NOMO-1 (cell line): ENCODE data around the gene EEIG2.
A peak's percentile ranks its signal among the peaks of the same experiment; 100 is the strongest.
"Not testable (repeated sequence)": the region's sequence is repeated elsewhere in the genome, so short reads cannot be mapped to it uniquely, and the experiment has no call there.

Experiments used
- DNase-seq, 2 experiments: peaks; one replicate each; lab custom pipeline; 2025; ENCODE audit not compliant: unreplicated experiment in 2 of 2; lab: John Stamatoyannopoulos, UW

EEIG2 gene

DNA sequence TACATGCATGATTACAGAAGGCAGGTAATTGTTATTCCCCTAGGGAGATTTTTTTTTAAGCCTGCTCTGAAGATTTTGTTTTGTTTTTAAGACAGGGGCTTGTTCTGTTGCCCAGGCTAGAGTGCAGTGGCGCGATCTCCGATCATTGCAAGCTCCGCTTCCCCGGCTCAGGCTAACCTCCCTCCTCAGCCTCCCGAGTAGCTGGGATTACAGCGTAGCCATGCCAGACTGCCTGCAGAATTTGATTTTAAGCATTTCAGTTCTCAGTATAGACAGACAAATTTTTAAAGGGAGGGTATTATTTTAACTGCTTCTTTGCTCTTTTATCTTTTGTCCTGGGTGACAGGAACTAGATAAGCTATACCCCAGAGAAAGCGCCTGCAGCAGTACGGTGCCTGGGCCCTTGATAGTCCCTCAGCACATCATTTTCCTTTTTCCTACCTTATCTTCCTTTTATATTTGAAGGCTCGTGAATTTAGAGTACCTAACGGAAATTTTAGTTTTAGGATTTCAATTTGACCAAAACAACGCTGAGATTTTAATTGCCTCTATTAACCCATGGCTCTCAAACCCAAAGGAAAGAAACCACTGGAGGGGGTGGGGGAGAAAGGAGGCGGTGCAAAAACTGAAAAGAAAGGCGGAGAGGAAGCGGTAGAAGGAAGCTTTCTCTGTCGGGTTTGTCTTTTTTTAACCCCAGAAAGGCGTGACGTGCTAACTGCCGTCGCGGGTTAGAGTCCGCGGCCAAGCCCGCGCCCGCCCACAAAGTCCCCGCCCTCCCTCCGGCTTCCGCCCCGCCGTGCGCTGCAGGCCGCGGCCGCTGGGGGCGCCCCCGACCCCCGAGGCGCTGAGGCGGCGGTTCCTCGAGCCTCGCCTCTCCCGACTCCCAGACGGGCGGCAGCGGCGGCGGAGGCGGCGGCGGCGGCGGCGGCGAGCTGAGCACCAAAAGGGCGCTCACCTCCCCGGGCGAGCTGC, at the start of gene EEIG2:
EEIG2 (plus strand) TSS at position 886 of the 972 bp plus-strand sequence. CDS start 329 bp downstream, outside the sequence.
- DNase-seq = peak; percentile 93

DNA sequence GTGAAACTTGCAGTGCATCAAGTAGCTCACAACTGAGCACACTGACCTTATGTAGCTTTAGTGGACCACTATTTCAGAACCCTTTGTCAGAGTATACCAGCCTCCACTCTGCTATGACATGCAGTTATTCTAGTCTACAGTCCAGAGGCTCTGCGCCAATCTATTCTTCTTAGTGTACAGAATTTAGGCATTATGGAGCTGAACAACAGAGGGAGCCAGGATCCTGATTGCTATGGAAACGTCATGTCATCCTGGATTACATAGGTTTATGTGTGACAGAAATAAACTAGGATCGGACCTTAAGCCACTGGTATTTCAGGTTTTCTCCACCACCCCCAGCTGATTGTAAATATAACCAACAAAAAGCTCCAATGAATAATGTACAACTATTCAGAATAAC, 48.1 kb upstream of the EEIG2 start:
- no peak for DNase-seq

DNA sequence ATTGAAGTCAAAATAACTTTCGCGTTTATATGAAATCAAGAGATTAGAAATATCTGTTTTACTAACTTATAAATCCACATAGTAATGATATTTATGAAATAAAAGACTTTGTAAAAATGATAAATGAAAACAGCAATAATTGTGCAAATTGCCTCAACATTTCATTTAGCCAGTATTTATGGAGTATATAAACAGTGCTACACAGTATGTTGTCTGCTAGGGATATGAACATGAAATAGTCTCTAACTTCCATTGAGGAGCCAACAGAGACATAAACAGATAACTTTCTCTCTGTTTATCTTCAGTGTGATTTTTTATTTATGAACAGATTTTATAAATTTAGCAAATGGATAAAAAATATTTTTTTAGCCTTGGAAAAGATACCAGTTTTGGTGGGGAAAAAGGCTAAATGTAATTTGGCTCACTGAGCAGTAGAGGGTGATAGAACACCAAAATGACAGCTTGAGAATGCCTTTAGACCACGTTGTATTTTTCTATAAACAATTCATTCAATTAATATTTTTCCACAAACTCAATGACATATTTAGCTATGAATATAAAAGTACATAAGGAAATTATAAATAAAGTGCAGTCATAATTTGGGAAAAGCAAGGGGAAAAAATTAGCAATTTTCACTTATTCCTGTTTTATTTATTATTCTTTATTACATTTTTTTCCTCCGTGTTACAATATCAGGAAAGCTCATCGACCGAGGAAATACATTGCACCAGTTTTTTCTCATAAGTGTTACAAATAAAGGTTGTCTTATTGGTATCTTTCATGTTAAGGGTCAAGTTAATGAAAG, 47.5 kb upstream of the EEIG2 start:
- peak; percentile 30 to 33 for DNase-seq

DNA sequence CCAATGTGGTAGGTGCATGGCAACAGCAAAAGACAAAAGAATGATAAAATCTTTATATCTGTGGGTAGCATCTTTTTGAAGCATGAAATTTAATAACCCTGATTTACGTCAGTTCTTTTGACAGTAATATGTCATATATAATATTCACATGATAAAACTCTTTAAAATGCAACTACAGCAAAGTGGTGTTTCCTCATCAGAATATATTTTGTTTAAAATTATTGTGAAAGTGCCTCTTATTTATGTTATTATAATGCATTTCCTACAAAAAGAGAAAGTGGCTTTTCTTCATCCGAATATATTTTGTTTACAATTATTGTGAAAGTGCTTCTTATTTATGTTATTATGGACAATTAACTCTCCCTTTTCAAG, 46.9 kb upstream of the EEIG2 start:
- DNase-seq = no peak

DNA sequence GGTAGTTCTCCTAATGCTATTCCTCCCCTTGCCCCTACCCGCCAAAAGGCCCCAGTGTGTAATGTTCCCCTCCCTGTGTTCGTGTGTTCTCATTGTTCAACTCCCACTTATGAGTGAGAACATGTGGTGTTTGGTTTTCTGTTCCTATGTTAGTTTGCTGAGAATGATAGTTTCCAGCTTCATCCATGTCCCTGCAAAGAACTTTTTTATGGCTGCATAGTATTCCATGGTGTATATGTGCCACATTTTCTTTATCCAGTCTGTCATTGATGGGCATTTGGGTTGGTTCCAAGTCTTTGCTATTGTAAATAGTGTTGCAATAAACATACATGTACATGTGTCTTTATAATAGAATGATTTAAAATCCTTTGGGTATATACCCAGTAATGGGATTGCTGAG, 46.0 kb upstream of the EEIG2 start:
- DNase-seq = not testable (repeated sequence)

DNA sequence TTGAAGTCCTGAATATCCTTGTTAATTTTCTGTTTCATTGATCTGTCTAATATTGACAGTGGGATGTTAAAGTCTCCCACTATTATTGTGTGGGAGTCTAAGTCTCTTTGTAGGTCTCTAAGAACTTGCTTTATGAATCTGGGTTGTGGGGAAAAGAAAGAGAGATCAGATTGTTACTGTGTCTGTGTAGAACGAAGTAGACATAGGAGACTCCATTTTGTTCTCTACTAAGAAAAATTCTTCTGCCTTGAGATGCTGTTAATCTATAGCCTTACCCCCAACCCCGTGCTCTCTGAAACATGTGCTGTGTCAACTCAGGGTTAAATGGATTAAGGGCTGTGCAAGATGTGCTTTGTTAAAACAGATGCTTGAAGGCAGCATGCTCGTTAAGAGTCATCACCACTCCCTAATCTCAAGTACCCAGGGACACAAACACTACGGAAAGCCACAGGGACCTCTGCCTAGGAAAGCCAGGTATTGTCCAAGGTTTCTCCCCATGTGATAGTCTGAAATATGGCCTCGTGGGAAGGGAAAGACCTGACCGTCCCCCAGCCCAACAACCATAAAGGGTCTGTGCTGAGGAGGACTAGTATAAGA, 42.5 kb upstream of the EEIG2 start:
- not testable (repeated sequence) for DNase-seq

DNA sequence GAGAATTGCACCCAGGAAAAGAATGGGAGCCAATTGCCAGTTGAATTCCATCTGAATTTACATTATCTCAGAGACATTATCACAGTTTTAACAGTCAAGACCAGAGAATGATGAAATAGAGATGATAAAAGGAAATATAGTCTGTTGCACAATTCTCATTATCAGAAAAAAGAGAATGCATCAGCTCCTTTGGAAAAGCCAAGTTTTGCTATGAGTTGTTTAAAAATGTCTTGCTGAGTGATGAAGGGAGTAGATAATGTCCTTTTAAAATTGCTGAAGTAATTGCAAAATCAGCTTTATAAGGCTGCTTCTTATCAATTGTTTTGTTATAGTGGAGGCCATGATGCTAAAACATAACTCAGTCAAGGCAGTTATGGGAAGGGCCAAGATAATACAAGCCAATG, 37.9 kb upstream of the EEIG2 start:
- peak in 1 of 2 experiments; percentile 57 for DNase-seq

DNA sequence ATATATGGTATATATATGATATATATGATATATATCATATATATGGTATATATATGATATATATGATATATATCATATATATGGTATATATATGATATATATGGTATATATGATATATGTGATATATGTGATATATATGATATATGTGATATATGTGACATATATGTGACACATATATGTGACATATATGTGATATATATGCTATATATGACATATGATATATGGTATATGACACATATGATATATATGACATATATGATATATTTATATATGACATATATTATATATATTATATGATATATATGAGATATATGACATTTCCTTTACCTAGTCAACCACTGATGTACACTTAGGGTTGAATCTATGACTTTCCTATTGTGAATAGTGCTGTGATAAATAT, 36.1 kb upstream of the EEIG2 start:
- DNase-seq = no peak

DNA sequence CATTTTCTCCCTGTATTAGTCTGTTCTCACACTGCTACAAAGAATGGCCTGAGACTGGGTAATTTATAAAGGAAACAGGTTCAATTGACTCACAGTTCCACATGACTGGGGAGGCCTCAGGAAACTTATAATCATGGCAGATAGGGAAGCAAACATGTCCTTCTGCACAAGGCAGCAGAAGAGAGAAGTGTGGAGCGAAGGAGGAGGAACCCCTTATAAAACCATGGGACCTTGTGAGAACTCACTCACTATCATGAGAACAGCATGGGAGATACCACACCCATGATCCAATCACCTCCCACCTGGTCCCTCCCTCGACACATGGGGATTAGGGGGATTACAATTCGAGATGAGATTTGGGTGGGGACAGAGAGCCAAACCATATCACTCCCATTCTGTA, 35.2 kb upstream of the EEIG2 start:
- DNase-seq = no peak

DNA sequence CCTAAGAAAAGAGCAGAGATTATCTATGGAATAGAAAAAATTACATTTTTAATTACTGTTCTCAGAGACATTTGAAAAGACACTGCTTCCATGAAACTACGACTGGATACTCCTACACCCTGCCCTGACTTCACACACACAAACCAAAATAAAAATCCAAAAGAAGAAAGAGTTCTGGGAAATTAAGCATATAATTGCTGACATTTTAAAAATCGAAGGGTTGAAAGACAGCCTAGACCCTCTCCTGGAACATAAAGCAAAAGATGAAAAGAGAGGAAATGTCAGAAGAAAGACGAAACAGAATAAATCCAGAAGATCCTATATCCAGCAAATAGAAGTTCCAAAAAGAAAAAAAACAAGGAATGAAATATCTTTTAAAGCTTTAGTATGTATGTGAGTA, 32.8 kb upstream of the EEIG2 start:
- no peak for DNase-seq

DNA sequence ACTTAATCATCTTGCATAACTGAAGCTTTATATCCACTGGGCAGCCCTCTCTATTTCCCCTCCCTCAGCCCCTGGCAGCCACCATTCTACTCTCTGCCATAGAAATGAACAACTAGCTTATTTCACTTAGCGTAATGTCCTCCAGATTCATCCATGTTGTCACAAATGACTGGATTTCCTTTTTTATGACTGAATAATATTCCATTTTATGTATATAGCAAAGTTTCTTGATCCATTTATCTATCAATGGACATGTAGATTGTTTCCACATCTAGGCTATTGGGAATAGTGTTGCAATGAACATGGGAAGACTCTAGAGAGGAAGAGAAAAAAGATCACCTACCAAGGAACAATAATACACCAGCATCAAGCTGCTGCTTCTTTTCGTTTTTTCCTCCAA, 32.1 kb upstream of the EEIG2 start:
- DNase-seq = no peak

DNA sequence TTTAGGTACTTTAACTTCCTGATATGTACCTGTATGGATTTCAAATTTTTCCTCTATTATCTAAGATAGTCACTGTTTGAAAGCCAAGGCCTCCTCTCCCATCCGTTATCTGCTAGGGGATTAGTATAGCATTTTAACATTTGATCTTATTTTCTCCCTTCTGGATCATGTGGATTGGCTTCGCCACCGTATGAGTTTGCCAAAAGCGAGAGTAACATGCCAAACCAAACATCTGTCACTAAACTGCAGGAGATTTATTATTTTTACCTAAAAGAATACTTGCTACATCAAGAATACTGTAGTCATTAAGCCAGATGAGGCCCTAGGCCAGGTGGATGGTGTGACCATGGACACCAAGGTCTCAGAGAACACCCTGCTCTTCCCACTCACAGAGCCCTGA, 28.5 kb upstream of the EEIG2 start:
- no peak for DNase-seq

DNA sequence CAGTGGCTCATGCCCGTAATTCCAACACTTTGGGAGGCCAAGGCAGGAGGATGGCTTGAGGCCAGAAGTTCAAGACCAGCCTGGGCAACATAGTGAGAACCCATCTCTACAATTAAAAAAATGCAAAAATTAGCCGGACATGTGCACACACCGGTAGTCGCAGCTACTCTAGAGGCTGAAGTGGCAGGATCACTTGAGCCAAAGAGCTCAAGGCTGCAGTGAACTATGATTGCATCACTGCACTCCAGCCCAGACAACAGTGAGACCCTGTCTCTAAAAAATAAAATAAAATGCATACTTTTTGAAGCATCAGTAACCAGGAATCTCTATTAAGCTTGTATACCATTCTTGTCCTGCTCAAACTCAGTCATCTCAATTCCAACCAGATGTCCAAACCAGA, 27.2 kb upstream of the EEIG2 start:
- DNase-seq = no peak

DNA sequence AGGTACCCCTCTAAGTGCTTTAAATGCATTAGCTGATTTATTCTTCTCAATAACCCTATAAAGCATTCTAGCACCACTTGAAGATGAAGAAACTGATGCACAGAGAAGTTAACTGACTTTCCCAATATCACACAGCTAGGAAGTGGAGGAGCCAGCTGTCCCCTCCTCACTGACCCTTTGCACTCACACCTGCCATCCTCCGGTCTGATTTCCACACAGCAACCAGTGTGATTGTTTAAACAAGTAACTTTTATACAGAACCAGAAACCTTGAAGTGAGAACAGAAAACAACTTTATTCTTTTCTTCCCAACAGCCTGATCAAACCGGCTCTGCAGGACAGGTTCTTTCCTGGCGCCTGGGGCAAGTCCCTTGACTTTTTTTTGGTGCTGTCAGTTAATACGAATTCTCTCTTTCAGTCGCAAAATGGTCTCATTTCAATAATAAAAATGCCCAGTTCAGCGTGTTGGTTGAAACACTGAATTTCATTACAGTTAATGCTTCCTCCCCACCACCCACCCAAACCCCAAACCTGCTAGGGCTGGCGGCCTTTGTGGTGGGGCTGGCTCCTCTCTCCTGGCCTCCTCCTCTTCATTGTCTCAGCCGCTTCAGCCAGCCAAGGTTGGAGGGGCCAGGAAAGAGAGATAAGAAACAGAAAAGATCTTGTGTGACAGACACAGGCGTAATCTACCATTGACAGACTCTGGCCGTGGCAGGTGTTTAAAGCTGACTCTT, 26.4 kb upstream of the EEIG2 start:
- no peak for DNase-seq

DNA sequence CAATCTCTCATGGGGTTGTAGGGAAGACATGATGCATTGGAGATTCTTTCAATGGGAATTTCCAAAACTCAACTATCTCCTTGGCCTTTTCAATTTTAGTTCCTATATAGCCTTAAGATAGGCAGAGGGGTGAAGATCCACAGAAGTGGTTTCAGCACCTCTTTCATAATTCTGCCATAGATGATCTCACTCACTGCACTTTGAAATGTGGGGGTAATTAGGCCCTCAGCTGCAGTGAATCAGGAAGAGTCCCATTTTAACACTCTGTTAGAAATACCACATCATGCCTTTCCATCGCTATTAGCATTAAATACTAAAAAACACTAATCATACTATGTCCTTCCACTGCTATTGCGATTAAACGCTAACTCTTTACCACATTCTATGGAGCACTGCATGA, 25.1 kb upstream of the EEIG2 start:
- no peak for DNase-seq

DNA sequence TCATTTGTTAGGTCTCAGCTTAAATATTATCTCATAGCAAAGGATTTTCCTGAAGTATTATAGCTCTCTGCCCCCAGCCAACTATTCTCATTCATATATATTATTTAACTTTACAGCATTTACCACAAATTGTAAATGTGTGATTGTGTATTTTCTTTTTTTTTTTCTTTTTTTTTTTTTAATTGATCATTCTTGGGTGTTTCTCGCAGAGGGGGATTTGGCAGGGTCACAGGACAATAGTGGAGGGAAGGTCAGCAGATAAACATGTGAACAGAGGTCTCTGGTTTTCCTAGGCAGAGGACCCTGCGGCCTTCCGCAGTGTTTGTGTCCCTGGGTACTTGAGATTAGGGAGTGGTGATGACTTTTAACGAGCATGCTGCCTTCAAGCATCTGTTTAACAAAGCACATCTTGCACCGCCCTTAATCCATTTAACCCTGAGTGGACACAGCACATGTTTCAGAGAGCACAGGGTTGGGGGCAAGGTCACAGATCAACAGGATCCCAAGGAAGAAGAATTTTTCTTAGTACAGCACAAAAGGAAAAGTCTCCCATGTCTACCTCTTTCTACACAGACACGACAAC, 24.5 kb upstream of the EEIG2 start:
- DNase-seq = not testable (repeated sequence)

DNA sequence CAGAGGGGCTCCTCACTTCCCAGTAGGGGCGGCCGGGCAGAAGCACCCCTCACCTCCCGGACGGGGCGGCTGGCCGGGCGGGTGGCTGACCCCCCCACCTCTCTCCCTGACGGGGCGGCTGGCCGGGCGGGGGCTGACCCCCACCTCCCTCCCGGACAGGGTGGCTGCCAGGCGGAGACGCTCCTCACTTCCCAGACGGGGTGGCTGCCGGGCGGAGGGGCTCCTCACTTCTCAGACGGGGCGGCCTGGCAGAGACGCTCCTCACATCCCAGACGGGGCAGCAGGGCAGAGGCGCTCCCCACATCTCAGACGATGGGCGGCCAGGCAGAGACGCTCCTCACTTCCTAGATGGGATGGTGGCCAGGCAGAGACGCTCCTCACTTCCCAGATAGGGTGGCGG, 23.9 kb upstream of the EEIG2 start:
- DNase-seq = not testable (repeated sequence)

DNA sequence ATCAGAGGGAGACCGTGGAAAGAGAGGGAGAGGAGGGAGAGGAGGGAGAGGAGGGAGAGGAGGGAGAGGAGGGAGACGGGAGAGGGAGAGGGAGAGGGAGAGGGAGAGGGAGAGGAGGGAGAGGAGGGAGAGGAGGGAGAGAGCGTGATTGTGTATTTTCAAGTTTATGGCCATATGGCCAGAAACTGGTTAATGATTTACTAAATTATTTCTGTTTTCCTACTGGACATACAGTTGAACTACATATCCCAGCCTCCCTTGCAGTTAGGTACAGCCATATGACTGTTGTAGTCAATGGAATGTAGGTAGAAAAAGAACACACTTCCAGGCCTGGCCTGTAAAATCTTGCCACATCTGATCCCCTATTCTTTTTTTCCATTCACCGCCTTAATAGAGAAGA, 23.1 kb upstream of the EEIG2 start:
- not testable (repeated sequence) for DNase-seq

DNA sequence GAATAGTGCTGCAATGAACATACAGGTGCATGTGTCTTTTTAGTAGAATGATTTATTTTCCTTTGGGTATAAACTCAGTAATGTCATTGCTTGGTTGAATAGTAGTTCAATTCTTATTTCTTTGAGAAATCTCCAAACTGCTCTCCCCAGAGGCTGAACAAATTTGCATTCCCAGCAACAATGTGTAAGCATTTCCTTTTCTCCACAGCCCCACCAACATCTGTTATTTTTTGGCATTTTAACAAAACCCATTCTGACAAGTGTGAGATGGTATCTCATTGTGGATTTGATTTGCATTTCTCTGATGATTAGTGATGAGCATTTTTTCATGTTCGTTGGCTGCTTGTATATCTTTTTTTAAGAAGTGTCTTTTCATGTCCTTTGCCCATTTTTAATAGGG, 21.9 kb upstream of the EEIG2 start:
- DNase-seq = no peak

DNA sequence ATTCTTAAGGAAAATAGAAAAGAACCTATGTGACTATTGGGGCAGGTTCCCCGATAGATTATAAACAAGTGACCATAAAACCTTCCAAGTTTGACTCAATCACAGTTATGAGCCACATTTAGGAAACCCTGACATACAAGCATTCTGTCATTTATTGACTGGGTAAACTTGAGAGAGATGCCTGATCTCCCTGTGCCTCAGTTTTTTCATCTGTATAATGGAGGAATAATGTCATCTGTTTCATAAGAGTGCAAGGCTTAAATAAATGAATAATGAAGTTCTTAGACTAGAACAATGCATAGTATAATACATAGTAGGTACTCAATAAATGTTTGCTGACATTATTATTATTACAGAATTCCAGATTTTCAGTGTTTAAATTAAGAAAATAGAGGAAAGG, 18.9 kb upstream of the EEIG2 start:
- DNase-seq = no peak
